ENCODE measurements around the gene DPM1.

DNA sequence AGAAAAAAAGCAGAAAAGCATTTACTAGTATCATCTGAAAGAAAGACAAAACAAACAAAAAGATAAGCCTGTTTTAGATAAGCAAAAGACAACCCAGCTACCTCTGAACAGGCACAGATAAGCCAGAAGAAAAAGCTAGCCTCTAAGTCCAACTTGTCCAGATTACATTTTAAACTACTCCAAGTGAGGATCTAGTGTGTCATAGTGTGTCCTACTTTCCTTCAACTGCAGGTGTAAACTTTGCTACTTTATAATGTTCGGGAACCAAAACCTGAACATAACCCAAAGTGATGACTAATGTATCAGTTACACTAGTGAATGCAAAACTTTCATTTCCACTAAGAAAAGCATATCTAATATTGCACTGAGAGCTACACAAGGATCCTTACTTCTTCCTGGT, 46.6 kb downstream of the DPM1 start:
- TF ChIP-seq, protein P1, sequence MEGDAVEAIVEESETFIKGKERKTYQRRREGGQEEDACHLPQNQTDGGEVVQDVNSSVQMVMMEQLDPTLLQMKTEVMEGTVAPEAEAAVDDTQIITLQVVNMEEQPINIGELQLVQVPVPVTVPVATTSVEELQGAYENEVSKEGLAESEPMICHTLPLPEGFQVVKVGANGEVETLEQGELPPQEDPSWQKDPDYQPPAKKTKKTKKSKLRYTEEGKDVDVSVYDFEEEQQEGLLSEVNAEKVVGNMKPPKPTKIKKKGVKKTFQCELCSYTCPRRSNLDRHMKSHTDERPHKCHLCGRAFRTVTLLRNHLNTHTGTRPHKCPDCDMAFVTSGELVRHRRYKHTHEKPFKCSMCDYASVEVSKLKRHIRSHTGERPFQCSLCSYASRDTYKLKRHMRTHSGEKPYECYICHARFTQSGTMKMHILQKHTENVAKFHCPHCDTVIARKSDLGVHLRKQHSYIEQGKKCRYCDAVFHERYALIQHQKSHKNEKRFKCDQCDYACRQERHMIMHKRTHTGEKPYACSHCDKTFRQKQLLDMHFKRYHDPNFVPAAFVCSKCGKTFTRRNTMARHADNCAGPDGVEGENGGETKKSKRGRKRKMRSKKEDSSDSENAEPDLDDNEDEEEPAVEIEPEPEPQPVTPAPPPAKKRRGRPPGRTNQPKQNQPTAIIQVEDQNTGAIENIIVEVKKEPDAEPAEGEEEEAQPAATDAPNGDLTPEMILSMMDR (IDR thresholded peaks at IDR 0.05) = no peak
- TF ChIP-seq POLR2AphosphoS5 (IDR thresholded peaks at IDR 0.05) = no peak
- no peak for TF ChIP-seq EP300 (IDR thresholded peaks at IDR 0.05)
- no peak for TF ChIP-seq POLR2A (IDR thresholded peaks at IDR 0.05)
